Loucy (cell line): ENCODE results near the gene ABLIM2.

ENCODE experiments used
- CTCF ChIP-seq: fragments of 200-600 bp; sonication (generic); conservative IDR thresholded peaks from 2 replicates; pipeline ENCODE4 v1.5.1; 2014; ENCODE audit warnings: mild to moderate bottlenecking, antibody characterized with exemption, low read length
- EZH2phosphoT487 ChIP-seq: fragments of 200-600 bp; IDR thresholded peaks from 2 replicates; pipeline ENCODE4 v1.6.1; 2018; ENCODE audit warnings: antibody characterized with exemption, mild to moderate bottlenecking, moderate library complexity, borderline replicate concordance

DNA sequence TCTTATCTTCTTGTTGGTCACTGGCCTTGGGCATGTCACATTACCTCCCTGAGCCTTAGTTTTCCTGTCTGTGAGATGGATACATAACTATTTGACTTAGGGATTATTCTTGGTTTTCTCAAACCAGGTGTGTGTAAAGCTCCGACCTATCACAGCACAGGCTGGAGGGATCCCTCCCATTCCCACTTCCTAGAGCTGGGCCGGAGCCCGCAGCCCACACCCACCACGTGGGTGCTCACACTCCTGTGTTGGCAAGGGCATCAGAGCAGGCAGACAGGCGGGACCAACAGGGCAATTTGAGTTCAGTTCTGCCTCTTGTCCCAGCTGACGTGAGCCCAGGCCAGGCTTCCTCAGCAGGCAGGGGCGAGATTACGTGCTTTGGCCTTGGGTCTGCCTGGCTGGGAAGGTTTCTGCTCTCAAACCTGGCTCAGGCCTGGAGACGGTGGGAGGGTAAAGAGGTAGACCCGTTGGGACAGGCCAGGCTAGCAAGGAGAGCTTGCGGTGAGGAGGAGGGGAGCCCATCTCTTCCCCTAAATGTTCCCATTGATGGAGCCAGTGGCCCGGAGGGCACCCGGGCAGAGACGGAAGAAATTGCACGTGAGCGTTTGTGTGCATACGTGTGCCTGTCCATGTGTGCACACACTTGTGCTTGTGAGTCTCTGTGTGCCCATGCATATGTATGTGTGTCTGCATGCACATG lies 39.7 kb upstream of the ABLIM2 start:
- TF ChIP-seq CTCF, result no peak
- no peak for TF ChIP-seq EZH2phosphoT487
